ENCODE data around the gene METTL25B. TPM values are rescaled to one million over a fixed set of nuclear protein-coding genes. Genes with fewer than 3 reads are reported as not detected.

METTL25B gene
- total and polyA plus RNA-seq, 2 donors (not counting 3 experiments of a cell fraction or from before 2014, with no cell fraction given) = 12.8 to 15.0 TPM

GRCh38 chr1:156704930-156705320 is 23.3 kb upstream of the METTL25B start:
- no peaks in the 10 kb centered on the region for H4K20me1 ChIP-seq (replicated peaks; ENCODE audit: control insufficient read depth, extremely low read depth, insufficient read depth, low read length)
- H2AFZ ChIP-seq (ENCODE audit: low read depth, low read length) = peak overlapping the region; percentile 37
- POLR2A ChIA-PET = interaction anchor here (0.8 kb wide), 1 partner anchor 15 kb away, joined by 3 read pairs; no protein-coding TSS in a partner anchor
- H3K4me2 ChIP-seq (ENCODE audit: insufficient read depth, low read length) = peak overlapping the region; percentile 53
- FAIRE-seq (peak; percentile 89), DNase-seq (ENCODE audit: low read depth, low spot score) (peak; percentile 68)
- no peaks in the 10 kb centered on the region for H3K79me2 ChIP-seq (ENCODE audit: control insufficient read depth, insufficient read depth, low read length)
- dilution Hi-C loops (cut with MboI; ENCODE audit: extremely low pct_ligation_motif_present, low sequenced_read_pairs) = no loop called here
- H3K4me3 ChIP-seq (replicated peaks in 1 of 3; ENCODE audit: insufficient read depth in 1 of 3, low read depth in 1 of 3, low read length in 3 of 3) = no peak overlapping the region
- H3K9me1 ChIP-seq (replicated peaks; ENCODE audit: control insufficient read depth, extremely low read depth, insufficient read depth, low read length) = no peaks in the 10 kb centered on the region
- H3K9ac ChIP-seq (replicated peaks; ENCODE audit: extremely low read depth, insufficient read depth, low read length) = peak overlapping the region; percentile 22
- no peak overlapping the region for H3K27ac ChIP-seq (ENCODE audit: insufficient read depth, low read depth, low read length)
- H3K36me3 ChIP-seq (ENCODE audit: control insufficient read depth in 2 of 2, extremely low read depth in 1 of 2, insufficient read depth in 2 of 2, low read length in 2 of 2) = no peaks in the 10 kb centered on the region
- no peaks in the 10 kb centered on the region for H3K9me3 ChIP-seq (replicated peaks; ENCODE audit: control insufficient read depth, insufficient read depth, low read length)
- no TSS peak for BruUV-seq (replicated peaks)
- peaks cover 0 to 3% of the 10 kb centered on the region in 2 experiments for H3K27me3 ChIP-seq (ENCODE audit: control insufficient read depth in 2 of 2, insufficient read depth in 2 of 2, low read length in 2 of 2)
- peak; percentile 62 for TF ChIP-seq POLR2AphosphoS5 (IDR thresholded peaks at IDR 0.05; ENCODE audit: insufficient read depth, low read depth, low read length)
- TF ChIP-seq CTCF (IDR thresholded peaks at IDR 0.05; ENCODE audit: extremely low read depth in 1 of 2, insufficient read depth in 1 of 2, low read depth in 1 of 2, low read length in 2 of 2) = no peak
- no peak for TF ChIP-seq EZH2 (IDR thresholded peaks at IDR 0.05; ENCODE audit: borderline replicate concordance, low read depth, low read length, severe bottlenecking)
- TF ChIP-seq POLR2A (IDR thresholded peaks at IDR 0.05; ENCODE audit: low read depth, low read length) = no peak
- TF ChIP-seq MAX (IDR thresholded peaks at IDR 0.05; ENCODE audit: insufficient read depth, insufficient read length) = no peak
- peak; percentile 54 for TF ChIP-seq JUN (IDR thresholded peaks at IDR 0.05; ENCODE audit: borderline replicate concordance, insufficient read depth, insufficient read length, low read depth)
- TF ChIP-seq MYC (IDR thresholded peaks at IDR 0.05; ENCODE audit: low read depth, low read length) = no peak
- peak; percentile 94 for TF ChIP-seq FOS (IDR thresholded peaks at IDR 0.05; ENCODE audit: borderline replicate concordance, insufficient read depth, low read length)
- no peak for TF ChIP-seq GATA2 (IDR thresholded peaks at IDR 0.05; ENCODE audit: insufficient read depth, insufficient read length, low read depth, low read length)
- CTCF ChIA-PET = interaction anchor here (1.5 to 15.5 kb wide), 7 partner anchors 11 to 85 kb away, joined by 9 to 453 read pairs (median 12); partner anchors contain the start of gene HAPLN2
- intact Hi-C loops (cut with micrococcal nuclease) = loop anchor here (1.0 kb wide), 1 partner anchor 16 kb away; no protein-coding TSS in a partner anchor
- H3K4me1 ChIP-seq (ENCODE audit: control insufficient read depth, extremely low read depth, insufficient read depth, low read length) = peaks cover 19% of the 10 kb centered on the region

Data from endothelial cell of umbilical vein (primary cell).